ENCODE measurements around the gene NPTX2.

- TF ChIP-seq CTCF (conservative IDR thresholded peaks at IDR 0.05 in 1 of 2, IDR thresholded peaks at IDR 0.05 in 1 of 2; ENCODE audit: extremely low read depth in 1 of 2, insufficient read depth in 1 of 2, low read depth in 1 of 2, low read length in 2 of 2) (no peak), EZH2 (IDR thresholded peaks at IDR 0.05; ENCODE audit: borderline replicate concordance, low read length) (no peak)
These were observed 39.8 kb downstream of the NPTX2 start for GRCh38 chr7:98656899-98657298.

Measured in mammary epithelial cell (primary cell).